GM21447 (cell line): ENCODE results near the gene NIF3L1.
A peak's percentile ranks its signal among the peaks of the same experiment; 100 is the strongest.
"Not testable (repeated sequence)": the region's sequence is repeated elsewhere in the genome, so short reads cannot be mapped to it uniquely, and the experiment has no call there.

Experiments used
- ATAC-seq: cut with Tn5 transposase; IDR thresholded peaks from one replicate; pipeline ENCODE4 v1.9.1; 2021; ENCODE audit not compliant: unreplicated experiment

Gene NIF3L1

DNA sequence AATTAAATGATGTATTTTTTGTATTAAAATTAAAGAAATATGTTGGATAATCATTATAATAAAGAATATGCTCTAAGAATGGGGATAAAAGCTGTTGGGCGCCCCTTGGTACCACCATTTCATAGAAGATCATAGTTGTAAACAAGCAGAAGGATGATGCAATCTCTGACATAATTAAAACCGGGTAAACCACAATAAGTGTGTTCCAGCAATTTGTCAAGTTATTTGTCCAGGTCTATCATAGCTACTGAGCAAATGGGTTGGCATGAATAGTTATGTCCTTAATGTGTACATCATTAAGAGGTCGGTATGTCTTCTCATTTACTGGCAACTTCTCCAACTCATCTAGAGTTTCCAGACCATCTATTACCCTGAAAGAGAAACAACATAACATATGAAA, 18.0 kb upstream of the NIF3L1 start:
- no peak for ATAC-seq

DNA sequence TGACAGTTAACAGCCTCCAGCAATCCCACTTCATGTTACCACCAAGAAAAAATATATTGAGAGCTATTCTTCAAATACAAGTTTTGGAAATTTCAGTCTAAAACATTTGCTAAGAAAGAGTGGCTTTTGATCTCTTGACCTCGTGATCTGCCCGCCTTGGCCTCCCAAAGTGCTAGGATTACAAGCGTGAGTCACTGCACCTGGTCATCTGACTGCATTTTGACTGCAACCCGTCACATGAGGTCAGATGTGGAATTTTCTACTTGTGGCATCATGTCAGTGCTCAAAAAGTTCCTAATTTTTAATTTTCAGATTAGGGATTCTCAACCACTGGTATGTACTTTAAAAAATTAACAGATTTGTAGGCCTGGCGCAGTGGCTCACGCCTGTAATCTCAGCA, 15.6 kb upstream of the NIF3L1 start:
- no peak for ATAC-seq

DNA sequence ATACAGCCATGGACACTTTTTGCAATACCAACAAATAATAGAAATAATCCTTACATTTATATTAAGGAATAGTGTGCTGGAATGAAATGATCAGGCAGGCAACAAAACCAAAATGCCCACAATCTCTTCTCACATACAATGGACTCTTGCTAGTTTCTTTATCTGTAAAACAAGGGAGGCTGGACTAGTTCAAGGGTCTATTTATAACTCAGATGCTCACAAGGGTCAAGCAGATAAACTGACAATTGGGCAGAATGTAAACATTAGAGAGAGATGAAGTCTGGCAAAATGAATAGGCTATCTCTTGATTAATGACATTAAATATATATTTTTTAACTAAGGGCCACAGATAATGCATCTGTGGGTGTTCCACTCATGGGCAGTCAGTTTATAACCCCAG, 11.7 kb upstream of the NIF3L1 start:
- ATAC-seq = no peak

DNA sequence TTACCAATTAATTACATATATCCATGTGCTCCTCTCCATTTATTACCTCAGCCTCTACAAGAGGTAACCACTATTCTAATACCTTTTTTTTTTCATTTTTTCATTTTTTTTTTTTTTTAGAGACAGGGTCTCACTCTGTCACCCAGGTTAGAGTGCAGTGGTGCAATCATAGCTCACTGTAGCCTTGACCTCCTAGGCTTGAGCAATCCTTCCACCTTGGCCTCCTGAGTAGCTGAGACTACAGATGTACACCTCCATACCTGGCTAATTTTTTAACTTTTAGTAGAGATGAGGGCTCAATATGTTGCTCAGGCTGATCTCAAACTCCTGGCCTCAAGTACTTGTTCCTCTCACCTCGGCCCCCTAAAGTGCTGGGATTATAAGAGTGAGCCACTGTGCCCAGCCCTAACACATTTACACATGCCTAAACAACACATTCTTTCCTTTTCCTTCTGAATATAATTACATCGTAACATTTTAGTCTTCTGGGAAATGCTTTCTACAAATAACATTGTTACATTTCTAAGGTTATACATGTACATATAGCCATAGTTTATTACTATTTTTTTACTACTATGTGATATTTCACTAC, 10.8 kb upstream of the NIF3L1 start:
- no peak for ATAC-seq

DNA sequence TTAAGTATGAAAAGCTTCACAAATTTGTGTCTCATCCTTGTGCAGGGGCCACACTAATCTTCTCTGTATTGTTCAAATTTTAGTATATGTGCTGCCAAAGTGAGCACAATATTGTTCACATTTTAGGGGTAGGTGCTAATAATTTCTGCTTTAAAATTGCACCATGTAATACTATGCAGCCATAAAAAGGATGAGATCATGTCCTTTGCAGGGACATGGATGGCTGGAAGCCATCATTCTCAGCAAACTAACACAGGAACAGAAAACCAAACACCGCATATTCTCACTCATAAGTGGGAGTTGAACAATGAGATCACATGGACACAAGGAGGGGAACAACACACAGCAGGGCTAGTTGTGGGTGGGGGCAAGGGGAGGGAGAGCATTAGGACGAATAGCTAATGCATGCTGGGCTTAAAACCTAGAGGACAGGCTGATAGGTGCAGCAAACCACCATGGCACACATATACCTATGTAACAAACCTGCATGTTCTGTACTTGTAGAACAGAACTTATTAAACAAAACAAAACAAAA, 7.4 kb upstream of the NIF3L1 start:
- not testable (repeated sequence) for ATAC-seq

DNA sequence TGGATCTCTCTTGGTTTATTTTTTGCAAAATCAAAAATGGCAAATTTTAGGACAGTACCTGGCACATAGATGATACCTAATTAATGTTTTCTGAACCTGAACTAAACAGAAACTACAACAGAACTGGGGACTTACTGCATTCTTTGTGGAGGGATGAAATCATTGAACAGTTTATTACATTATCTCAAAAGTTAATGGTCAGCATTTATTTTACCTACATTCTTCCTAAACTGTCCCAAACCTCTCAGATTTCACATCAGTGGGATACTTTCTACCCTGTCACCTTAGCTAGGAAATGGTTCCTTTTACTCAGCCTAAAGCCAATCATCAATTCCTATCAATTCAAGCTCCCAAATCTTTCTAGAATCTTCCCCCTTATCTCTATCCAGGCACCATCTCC, 10.3 kb downstream of the NIF3L1 start:
- no peak for ATAC-seq

DNA sequence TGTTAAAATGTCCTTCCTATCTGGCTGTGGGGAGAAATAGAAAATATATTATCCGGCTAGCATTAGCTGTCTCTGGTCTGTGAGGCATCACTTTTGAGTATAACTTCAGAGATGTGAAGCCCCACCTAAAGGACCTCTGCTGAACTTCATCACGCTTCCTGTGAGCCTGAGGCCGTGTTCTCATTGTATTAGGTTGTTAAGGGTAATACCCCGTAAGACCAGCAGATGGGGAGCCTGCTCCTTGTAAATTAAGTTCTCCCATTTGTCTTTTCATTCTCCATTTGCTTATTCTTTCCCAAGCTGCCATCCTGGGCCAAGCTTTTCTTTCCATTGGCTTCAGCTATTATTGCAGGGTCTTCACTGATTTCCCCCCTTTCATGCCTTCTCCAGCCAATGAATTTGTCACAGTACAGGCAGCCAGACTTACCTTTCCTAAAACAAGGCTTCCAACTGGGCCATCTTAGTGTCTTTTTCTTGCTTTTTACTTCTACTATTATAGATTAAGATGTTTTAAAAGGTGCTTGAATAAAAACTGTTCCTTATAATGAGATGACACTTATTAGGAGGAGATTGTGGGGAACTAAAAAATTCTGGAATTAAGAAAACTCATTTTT, 12.4 kb downstream of the NIF3L1 start:
- ATAC-seq = peak; percentile 99

DNA sequence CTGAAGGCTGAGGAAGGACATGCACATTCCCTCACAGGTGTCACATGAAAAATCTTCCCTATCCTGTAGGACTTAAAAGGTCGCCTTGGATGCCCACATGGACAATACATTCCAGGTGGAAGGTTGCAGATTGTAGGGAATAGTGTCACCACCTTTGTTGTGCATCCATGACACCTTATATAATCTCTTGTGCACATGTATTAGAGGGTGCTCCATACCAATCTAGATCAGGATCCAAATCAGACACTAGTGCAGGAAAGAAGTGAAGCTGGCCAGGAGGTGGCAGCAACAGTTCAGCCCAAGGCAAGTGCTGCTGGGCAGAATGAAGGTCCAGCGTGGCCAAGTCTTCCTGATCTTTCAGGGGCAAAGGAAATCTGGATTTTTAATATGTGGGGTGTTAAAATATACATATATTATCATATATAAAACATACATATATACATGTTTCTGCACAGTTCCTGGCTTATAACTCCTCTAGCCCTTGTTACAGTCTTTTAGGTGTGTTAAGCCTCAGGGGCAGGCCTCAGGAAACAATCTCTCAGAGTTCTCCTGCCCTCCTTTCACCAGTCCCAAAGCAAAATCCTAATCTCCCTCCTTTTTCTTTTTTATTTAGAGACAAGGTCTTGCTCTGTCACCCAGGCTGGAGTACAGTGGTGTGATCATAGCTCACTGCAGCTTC, 16.6 kb downstream of the NIF3L1 start:
- no peak for ATAC-seq

DNA sequence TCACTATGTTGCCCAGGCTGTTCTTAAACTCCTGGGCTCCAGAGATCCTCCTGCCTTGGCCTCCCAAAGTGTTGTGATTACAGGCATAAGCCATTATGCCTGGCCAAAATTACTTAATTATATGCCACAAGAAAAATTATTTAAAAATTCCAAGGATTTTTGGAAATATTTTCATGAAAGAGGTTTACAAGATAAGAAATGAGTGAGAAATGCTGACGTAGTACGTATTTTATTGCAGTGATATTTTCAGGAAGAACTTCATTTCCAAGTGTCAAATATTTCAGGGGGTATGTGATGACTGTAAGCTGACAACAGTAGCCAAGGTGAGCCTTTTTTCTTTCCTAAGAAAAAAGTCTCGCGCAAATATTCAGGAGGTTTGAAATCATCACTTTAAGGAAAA, 20.8 kb downstream of the NIF3L1 start:
- no peak for ATAC-seq

DNA sequence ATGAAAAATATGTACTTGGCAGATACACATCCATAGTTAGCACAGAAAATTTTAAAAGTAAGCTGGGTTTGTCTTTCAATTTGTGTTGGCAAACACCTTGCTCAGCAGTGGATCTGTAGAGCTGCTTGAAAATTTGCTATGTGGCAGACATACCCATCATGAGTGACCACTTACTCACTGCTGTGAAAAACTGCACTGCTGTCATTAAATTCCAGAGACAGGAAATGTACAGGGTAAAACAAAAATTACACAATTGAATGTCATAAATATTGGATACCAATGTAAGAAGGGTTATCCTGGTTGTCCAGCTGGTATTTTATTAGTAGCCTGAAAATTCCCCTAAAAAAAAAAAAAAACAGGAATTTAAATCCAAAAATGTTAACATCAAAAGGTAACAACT, 24.5 kb downstream of the NIF3L1 start:
- no peak for ATAC-seq

DNA sequence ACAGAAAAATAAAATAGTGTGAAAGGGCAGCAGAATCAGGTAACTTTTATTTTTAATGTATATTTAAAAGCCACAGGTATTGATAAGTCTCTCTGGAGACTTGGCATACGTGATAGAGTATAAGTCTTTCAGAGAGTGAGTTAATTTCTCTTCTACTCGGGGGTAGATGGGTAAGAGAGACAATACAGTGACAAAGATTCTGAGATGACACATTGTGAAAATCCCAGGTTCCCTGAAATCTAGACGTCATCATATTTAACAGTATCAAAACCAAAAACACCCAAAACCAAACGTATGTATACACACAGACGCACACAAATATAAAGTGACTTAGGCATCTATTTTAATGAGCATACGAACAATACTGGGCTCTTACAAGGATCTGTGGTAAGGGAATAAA, 33.3 kb downstream of the NIF3L1 start:
- ATAC-seq = no peak

DNA sequence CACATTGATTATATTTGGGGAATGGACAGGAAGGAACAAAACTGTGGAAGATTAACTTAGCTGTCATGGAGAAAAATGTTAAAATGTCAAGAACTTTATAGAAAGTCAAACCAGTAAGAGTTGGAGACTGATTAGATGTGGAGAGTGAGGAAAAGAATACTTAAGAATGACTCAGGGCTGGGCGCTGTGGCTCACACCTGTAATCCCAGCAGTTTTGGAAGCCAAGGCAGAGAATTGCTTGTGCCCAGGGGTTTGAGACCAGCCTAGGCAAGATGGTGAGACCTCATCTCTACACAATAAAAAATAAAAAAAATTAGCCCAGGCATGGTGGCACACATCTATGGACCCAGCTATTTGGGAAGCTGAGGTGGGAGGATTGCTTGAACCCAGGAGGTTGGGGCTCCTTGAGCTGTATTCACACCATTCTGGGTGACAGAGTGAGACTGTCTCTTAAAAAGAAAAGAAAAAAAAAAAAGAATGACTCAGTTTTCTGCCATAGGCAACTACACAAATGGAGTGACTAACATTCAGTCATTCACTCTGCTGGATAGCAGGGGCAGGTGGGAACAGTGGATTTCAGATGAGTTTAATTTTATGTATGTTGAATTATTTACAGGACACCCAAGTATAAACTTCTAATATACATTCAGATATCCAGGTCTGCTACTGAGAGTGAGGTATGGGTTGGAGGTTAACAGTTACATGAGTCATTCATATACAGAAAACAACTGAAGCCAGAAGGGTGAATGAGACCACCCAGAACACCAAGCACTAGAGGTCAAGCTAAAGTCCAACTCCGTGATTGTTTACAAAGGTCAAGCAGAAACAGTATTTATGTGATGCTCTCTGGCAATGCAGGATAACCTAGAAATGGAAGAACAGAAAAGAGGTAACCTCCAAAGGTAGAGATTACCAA, 40.4 kb downstream of the NIF3L1 start:
- ATAC-seq = no peak

DNA sequence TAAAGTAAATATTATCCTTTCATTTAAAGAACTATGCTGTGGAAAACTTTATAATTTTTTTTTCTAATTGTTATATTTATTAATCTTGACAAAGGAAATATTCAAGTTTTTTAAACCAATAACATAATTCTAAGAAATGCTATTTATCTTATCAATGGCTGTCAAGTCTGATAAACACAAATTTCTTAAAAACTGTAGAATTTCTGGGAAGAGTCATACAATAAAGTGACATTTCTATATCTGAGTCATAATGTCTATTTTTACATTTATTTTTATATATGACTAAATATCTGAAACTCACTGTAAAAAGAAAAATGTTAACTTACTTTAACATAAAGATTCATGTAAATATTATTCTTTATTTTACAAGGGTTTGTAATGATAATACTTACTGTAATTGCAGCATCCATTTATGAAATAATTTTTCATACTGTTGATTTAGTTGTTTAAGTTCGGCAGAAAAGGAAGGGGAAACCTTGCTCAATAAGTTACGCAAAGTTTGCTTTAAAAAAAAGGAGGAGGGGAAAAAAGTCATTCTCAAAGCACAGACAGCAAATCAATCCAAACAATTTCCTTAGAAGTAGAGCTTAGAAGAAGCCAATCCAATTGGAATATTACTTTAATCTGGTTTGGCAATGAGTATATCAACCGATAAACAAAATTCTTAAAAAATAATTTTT, 41.9 kb downstream of the NIF3L1 start:
- no peak for ATAC-seq

DNA sequence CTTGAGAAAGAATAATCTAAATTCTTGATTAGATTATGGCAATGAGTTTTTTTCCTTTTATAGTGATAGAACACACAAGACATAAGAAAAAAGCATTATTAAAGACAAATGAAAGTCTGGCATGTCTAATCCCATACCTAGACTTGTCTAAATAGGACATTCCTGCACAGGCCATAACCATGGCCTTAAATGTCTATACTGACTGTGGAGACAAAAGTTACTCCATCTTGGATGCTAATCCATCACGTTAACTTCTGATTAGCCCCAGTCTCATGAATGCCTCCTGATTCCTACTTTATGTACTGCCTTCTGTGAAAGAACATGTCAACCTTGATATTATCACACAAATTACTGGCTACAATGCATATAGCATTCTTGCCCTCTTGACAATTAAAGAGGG, 50.7 kb downstream of the NIF3L1 start:
- ATAC-seq = no peak

DNA sequence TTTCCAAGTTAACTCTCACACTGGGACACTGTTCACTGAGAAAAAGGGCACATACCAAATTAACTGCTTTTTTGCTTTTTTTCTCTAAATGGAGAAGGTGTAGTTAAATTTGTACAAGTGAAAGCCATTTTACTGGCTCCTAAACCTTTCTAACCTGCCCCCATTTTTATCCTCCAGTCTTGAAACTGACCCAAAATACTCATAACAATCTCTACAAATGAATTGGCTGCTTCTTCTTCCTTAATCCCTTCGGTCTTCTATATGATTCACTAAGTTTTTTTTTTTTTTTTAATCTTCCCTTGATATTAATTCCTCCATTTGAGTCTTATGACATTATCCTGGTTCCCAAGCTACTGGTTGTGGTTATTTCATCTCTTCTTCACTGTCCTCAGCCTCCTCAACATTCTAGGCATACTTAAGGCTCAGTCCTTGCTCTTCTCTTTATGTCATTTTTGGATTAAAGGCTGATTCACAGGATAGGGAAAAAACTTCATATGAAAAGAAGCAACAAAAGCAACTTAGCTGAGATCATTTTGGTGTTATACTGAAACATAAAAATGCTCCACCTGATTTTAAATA, 54.4 kb downstream of the NIF3L1 start:
- no peak for ATAC-seq

DNA sequence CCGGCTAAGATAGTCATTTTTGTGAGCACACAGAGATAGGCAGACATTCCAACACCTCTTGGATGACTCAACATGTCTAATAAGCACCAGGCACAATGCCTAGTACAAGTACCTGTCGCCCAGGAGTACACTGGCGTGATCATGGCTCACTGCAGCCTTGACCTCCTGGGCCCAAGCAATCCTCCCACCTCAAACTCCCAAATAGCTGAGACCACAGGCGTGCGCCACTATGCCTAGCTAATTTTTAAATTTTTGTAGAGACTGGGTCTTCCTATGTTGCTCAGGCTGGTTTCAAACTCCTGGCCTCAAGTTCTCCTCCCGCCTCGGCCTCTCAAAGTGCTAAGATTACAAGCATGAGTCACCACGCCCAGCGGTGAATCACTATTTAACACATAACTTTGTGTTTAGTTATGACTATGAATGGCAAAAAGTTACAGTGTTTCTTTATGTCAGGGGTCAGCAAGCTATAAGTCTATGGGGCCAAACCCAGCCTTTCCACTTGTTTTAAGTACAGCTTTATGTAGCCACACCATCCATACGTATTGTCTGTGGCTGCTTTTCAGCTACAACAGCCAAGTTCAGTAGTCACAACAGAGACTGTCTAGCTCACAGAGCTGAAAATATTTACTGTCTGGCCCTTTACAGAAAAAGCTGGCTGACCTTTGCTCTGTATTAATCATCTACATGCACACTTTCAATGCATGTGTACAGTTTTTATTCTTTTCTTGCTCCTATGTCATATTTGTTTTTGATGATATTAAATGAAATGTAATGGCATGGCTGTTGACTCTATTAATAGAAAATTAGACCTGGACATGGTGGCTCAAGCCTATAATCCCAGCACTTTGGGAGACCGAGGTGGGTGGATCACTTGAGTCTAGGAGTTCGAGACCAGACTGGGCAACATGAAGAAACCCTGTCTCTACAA, 55.6 kb downstream of the NIF3L1 start:
- ATAC-seq = no peak

DNA sequence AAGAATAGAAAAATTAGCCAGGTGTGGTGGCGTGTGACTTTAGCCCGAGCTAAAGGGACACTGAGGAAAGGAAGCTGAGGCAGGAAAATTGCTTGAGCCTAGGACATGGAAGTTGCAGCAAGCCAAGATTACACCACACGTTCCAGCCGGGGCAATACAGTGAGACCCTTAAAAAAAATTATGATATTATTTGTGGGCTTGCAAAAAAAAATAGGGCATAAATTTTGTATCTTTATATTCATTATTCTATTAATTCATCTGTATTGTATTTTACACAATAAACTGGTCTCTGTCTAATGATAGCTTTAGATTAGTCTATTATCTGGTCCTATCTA, 56.2 kb downstream of the NIF3L1 start:
- no peak for ATAC-seq

DNA sequence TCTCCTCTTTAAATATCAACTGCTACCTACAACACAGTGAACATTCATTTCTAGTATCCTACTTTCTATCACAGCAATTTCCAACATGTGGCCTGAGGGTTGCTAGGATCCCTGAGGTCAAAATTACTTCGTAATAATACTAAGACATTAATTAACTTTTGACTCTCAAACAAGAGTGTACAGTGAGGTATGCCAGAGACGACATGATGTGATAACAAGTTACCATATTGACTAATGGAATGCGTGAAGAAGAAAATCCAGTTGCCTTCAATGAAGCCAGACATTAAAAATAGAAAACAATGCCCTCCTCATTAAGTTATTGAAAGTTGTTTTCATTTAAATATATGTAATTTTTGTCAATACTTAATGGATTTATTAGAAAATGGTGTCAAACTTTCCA, 61.2 kb downstream of the NIF3L1 start:
- no peak for ATAC-seq
